DND-41 (cell line): ENCODE measurements around the gene KDM4F.

ENCODE experiments used
- CTCF ChIP-seq: IDR thresholded peaks from 2 replicates; pipeline ENCODE4 v1.5.1; 2012; ENCODE audit warnings: borderline replicate concordance, low read length, moderate library complexity, mild to moderate bottlenecking; ENCODE audit not compliant: poor library complexity, severe bottlenecking; ENCODE audit errors: extremely low read depth
- EZH2 ChIP-seq: IDR thresholded peaks from 3 replicates; pipeline ENCODE4 v1.6.1; 2012; ENCODE audit warnings: borderline replicate concordance, low read depth, mild to moderate bottlenecking, moderate library complexity, low read length, inconsistent platforms; ENCODE audit not compliant: severe bottlenecking

- TF ChIP-seq CTCF, result no peak
- no peak for TF ChIP-seq EZH2
These were observed 8.7 kb downstream of the KDM4F start for GRCh38 chr11:95057959-95058358.
